NCI-H1105 (cell line): Measurements from ENCODE around the gene AFP.

Source experiments
- DNase-seq: peaks from one replicate; lab custom pipeline; 2025; lab: John Stamatoyannopoulos, UW

AFP gene

GRCh38 chr4:73414936-73415271, 21.1 kb upstream of the AFP start:
- no peak for DNase-seq

DNA sequence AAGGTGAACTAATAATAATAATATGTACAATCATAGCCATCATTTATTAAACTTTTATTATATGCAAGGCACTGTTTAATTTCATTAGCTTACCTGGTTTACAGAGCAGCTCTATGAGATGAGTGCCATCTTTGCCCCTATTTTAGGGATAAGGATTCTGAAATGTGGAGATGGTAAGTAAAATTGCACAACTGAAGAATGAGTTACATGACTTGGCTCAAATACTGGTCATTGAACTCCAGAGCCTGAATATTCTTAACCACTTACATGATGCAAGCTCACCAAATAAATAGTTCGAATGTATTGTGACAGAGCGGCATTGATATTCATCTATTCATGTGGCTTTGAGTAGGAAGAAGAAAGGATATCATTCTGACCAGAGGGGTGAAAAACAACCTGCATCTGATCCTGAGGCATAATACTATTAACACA, 20.2 kb upstream of the AFP start:
- DNase-seq = no peak

GRCh38 chr4:73416423-73417087, 19.5 kb upstream of the AFP start:
- DNase-seq = no peak

- DNase-seq = no peak
Observed at GRCh38 chr4:73417342-73417741, 18.7 kb upstream of the AFP start.

DNA sequence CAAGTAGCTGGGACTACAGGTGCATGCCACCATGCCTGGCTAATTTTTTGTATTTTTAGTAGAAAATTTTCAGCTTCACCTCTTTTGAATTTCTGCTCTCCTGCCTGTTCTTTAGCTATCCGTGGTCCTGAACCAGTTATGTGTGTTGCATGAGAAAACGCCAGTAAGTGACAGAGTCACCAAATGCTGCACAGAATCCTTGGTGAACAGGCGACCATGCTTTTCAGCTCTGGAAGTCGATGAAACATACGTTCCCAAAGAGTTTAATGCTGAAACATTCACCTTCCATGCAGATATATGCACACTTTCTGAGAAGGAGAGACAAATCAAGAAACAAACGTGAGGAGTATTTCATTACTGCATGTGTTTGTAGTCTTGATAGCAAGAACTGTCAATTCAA, 18.0 kb upstream of the AFP start:
- no peak for DNase-seq

DNA sequence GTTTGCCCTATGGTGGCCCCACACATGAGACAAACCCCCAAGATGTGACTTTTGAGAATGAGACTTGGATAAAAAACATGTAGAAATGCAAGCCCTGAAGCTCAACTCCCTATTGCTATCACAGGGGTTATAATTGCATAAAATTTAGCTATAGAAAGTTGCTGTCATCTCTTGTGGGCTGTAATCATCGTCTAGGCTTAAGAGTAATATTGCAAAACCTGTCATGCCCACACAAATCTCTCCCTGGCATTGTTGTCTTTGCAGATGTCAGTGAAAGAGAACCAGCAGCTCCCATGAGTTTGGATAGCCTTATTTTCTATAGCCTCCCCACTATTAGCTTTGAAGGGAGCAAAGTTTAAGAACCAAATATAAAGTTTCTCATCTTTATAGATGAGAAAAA, 17.3 kb upstream of the AFP start:
- no peak for DNase-seq

- DNase-seq = no peak
Observed at GRCh38 chr4:73419106-73420038, 16.6 kb upstream of the AFP start.

DNA sequence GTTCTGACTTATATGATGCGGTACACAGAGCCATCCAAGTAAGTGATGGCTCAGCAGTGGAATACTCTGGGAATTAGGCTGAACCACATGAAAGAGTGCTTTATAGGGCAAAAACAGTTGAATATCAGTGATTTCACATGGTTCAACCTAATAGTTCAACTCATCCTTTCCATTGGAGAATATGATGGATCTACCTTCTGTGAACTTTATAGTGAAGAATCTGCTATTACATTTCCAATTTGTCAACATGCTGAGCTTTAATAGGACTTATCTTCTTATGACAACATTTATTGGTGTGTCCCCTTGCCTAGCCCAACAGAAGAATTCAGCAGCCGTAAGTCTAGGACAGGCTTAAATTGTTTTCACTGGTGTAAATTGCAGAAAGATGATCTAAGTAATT, 15.4 kb upstream of the AFP start:
- DNase-seq = no peak

DNA sequence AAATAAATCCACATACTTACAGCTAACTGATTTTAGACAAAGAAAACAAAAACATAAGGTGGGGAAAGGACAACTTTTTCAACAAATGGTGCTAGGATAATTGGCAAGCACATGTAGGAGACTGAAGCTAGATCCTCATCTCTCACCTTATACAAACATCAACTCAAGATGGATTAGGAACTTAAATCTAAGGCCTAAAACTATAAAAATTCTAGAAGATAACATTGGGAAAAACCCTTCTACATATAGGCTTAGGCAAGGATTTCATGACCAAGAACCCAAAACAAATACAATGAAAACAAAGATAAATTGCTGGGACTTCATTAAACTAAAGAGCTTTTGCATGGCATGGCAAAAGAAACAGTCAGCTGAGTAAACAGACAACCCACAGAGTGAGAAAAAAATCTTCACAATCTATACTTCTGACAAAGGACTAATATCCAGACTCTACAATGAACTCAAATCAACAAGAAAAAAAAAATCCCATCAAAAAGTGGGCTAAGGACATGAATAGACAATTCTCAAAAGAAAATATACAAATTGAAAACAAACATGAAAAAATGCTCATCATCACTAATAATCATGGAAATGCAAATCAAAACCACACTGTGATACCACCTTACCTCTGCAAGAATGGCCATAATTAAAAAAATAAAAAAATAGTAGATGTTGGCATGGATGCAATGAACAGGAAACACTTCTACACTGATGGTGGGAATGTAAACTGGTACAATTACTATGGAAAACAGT, 14.1 kb upstream of the AFP start:
- no peak for DNase-seq

GRCh38 chr4:73422458-73422752, 13.6 kb upstream of the AFP start:
- no peak for DNase-seq

GRCh38 chr4:73423184-73423583, 12.8 kb upstream of the AFP start:
- no peak for DNase-seq

DNA sequence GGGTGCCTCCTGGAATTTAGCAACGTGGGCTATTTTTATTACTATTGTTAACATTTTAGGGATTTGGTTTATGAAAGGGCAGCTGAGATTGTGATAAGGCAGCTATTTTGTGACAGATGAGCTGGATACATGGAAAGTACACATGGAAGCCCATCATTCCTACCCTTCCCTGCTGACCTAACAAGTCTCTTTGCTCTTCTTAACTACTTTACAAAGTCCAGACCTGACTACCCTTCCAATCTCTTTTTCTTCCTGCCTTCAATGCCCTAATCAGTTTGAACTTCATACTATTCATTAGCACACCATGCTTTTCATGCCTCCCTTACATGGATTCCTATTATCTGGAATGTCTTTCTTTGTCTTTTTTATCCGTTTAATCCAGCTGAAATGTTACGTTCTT, 9.4 kb upstream of the AFP start:
- no peak for DNase-seq

DNA sequence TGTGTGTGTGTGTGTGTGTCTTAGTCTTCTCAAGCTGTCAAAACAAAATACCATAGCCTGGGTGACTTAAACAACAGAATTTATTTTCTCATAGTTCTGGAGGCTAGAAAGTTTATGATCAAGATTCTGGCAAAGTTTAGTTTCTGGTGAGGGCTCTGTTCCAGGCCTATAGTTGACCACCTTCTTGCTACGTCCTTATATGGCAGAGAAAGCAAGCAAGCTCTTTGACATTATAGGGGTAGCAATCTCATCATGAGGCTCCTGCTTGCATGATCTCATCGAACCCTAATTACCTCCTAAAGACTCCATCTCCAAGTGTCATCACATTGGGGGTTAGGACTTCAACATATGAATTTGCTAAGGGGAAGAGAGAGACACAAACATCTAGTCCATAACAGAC, 6.9 kb upstream of the AFP start:
- no peak for DNase-seq

DNA sequence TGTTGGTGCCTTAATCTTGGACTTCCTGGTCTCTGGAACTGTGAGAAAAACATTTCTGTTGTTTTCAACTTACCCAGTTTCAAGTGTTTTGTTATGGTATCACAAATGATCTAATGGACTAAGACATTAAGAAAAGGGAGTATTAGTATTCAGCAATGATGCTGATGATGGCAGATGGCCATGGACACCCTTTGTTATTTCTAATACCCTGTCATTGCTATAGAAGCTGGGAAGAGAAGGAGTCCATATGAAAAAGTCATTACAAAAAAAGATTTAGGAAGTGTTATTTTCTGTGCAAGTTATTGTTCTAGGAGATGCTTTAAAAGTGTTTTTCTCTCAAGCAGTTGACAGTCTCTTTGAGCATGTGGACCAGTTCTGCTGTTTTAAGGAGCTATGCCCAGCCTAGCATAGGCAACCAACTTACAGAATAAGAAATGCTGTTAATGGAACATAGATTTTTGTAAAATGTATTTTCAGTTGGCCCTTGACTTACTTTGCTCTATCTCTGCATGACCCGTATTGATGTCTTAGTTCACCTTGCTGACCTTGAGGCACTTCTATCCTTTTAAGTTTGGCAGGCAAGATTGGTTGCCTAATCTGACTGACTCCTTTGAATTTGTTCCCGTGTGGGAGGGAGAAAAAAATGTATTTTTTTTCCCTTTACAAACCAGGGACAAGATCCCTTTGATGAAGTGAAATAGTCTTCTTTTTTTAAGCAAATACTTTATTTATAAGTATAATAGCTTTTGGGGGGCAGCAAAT, 6.0 kb upstream of the AFP start:
- DNase-seq = no peak

- no peak for DNase-seq
Observed at GRCh38 chr4:73431813-73432168, 4.2 kb upstream of the AFP start.

GRCh38 chr4:73432169-73433000, 3.6 kb upstream of the AFP start:
- no peak for DNase-seq

DNA sequence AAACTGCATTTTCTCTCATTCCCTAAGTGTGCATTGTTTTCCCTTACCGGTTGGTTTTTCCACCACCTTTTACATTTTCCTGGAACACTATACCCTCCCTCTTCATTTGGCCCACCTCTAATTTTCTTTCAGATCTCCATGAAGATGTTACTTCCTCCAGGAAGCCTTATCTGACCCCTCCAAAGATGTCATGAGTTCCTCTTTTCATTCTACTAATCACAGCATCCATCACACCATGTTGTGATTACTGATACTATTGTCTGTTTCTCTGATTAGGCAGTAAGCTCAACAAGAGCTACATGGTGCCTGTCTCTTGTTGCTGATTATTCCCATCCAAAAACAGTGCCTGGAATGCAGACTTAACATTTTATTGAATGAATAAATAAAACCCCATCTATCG, 2.9 kb upstream of the AFP start:
- DNase-seq = no peak

DNA sequence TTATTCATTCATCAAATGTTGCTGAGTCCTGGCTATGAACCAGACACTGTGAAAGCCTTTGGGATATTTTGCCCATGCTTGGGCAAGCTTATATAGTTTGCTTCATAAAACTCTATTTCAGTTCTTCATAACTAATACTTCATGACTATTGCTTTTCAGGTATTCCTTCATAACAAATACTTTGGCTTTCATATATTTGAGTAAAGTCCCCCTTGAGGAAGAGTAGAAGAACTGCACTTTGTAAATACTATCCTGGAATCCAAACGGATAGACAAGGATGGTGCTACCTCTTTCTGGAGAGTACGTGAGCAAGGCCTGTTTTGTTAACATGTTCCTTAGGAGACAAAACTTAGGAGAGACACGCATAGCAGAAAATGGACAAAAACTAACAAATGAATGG, 1.7 kb upstream of the AFP start:
- no peak for DNase-seq

DNA sequence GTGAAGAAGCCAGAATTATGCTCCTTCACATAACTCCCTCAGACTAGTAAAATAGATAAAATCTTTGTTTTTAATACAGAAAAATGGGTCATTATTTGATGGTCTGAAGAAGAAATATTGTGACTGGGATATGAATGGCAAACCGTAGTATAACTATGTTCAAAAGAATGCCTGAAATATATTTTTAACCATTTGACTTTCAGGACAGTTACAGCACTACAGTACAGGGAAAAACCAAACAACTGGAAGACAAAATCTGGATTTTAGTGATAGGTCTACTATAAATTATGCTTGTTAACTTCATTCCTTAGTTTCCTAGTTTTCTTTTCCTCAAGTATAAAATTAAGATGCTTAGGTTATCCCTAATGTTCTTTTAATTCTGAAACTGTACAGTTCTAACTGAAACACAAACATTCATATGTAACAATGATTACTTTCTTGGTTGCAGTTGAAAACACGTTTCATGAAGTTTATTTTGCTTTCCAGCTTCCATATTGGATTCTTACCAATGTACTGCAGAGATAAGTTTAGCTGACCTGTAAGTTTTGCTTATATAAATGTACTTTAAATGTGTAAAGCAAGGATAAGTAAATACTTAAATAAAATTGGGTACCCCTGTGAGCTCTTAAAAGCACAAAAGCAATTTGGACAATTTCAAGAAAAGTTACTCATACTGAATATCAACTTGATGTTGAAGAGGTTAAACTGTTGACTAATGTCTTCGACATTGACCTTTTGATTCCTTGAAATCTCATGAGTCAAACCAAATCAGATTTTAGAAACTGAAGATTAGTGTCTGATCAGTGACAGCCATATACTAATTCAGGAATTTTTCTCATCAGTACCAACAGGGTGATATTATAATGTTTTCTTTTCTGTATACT, 895 bp downstream of the AFP start:
- DNase-seq = no peak

- DNase-seq = no peak
Observed at GRCh38 chr4:73437558-73437956, 1.5 kb downstream of the AFP start.

DNA sequence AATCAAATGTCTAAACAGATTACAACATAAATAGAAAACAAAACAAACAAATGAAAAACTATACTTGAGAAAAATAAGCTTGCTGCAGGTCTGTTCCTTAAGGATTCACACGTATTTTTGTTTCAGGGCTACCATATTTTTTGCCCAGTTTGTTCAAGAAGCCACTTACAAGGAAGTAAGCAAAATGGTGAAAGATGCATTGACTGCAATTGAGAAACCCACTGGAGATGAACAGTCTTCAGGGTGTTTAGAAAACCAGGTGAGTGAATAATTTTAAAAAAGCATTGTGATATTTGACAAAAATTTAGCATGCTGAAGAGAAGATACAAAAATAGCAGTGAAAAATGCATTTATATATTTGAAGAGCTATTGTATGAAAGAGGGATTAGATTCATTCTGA, 2.0 kb downstream of the AFP start:
- DNase-seq = no peak
